HEK293T (cell line): ENCODE results near the gene ETNK1.

ENCODE experiments used
- ARNT ChIP-seq: fragments of 450-650 bp; IDR thresholded peaks from 2 replicates; pipeline ENCODE4 v1.6.1; 2017; ENCODE audit warnings: mild to moderate bottlenecking
- BHLHE40 ChIP-seq: fragments of 450-650 bp; IDR thresholded peaks from 2 replicates; pipeline ENCODE4 v1.6.1; 2016; ENCODE audit warnings: mild to moderate bottlenecking, moderate library complexity, borderline replicate concordance
- CTBP1 ChIP-seq: fragments of 450-650 bp; IDR thresholded peaks from 2 replicates; pipeline ENCODE4 v1.6.1; 2016; ENCODE audit warnings: borderline replicate concordance
- ELF4 ChIP-seq: fragments of 450-650 bp; IDR thresholded peaks from 2 replicates; pipeline ENCODE4 v1.6.1; 2017; ENCODE audit warnings: antibody characterized with exemption
- FOXA1 ChIP-seq: fragments of 450-650 bp; IDR thresholded peaks from 2 replicates; pipeline ENCODE4 v1.6.1; 2016; ENCODE audit warnings: mild to moderate bottlenecking
- FOXM1 ChIP-seq: fragments of 450-650 bp; IDR thresholded peaks from 2 replicates; pipeline ENCODE4 v1.6.1; 2017; ENCODE audit warnings: mild to moderate bottlenecking, borderline replicate concordance
- HDGF ChIP-seq: fragments of 450-650 bp; IDR thresholded peaks from 2 replicates; pipeline ENCODE4 v1.6.1; 2017; ENCODE audit warnings: antibody characterized with exemption, borderline replicate concordance
- L3MBTL2 ChIP-seq: fragments of 450-650 bp; conservative IDR thresholded peaks from 2 replicates; pipeline ENCODE4 v1.6.1; 2016; ENCODE audit warnings: mild to moderate bottlenecking
- LEF1 ChIP-seq: fragments of 450-650 bp; IDR thresholded peaks from 2 replicates; pipeline ENCODE4 v1.6.1; 2017; ENCODE audit warnings: mild to moderate bottlenecking, borderline replicate concordance
- PKNOX1 ChIP-seq: fragments of 450-650 bp; IDR thresholded peaks from 2 replicates; pipeline ENCODE4 v1.6.1; 2016
- SP1 ChIP-seq: fragments of 450-650 bp; IDR thresholded peaks from 2 replicates; pipeline ENCODE4 v1.6.1; 2017
- SUZ12 ChIP-seq: fragments of 450-650 bp; IDR thresholded peaks from 2 replicates; pipeline ENCODE4 v1.6.1; 2016; ENCODE audit warnings: mild to moderate bottlenecking
- TARDBP ChIP-seq: fragments of 450-650 bp; IDR thresholded peaks from 2 replicates; pipeline ENCODE4 v1.6.1; 2016
- ZNF384 ChIP-seq: fragments of 450-650 bp; IDR thresholded peaks from 2 replicates; pipeline ENCODE4 v1.6.1; 2016

GRCh38 chr12:22702690-22703089 lies 77.7 kb downstream of the ETNK1 start:
- TF ChIP-seq SUZ12 (no peak), TARDBP (no peak), SP1 (no peak), FOXA1 (no peak), HDGF (no peak), FOXM1 (no peak), BHLHE40 (no peak), CTBP1 (no peak), ARNT (no peak), ELF4 (no peak), LEF1 (no peak), PKNOX1 (no peak), ZNF384 (no peak), L3MBTL2 (no peak)
